Measurements from ENCODE around the gene GNG8.

The GNG8 gene

DNA sequence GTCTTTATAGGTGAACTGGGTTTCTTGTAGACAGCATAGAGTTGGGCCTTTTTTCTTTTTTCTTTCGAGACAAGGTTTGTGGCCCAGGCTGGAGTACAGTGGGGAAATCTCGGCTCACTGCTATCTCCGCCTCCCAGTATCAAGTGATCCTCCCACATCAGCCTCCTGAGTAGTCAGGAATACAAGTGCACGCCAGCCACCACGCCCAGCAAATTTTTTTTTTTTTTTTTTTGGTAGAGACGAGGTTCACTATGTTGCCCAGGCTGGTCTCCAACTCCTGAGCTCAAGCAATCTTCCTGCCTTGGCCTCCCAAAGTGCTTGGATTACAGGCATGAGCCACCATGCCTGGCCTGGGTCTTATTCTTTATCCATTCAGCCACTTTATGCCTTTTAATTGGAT is 40.0 kb downstream of the GNG8 start:
- H3K4me1 ChIP-seq (ENCODE audit: low read length), result no peaks in the 10 kb centered on the region
- no peak for DNase-seq

DNA sequence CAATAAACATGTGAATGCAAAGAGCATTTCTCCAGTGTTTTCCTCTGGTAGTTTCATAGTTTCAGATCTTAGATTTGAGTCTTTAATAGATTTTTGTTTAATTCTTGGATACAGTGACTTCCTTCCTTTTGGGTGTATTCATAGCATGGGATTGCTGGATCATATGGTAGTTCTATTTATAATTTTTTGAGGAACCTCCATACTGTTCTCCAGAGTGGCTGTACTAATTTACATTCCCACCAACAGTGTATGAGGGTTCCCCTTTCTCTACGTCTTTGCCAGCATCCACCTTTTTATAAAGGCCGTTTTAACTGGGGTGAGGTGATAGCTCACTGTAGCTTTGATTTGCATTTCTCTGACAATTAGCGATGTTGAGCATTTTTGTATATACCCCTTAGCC is 44.1 kb downstream of the GNG8 start:
- Histone ChIP-seq H3K4me3 (ENCODE audit: low read length) (no peak overlapping the region), H3K9me3 (replicated peaks; ENCODE audit: insufficient read depth, low read length) (no peaks in the 10 kb centered on the region), H3K27me3 (replicated peaks; ENCODE audit: insufficient read depth, low read length) (no peaks in the 10 kb centered on the region), H3K79me2 (ENCODE audit: low read length) (no peaks in the 10 kb centered on the region), H3F3A (ENCODE audit: insufficient read depth, low read length) (no peaks in the 10 kb centered on the region), H3K36me3 (replicated peaks; ENCODE audit: insufficient read depth, low read length) (no peaks in the 10 kb centered on the region), H3K4me1 (ENCODE audit: low read length) (no peaks in the 10 kb centered on the region), H3K9ac (ENCODE audit: low read length) (no peak overlapping the region), H3K9me2 (replicated peaks; ENCODE audit: insufficient read depth, low read length) (no peaks in the 10 kb centered on the region), H3K4me2 (ENCODE audit: low read depth, low read length) (no peak overlapping the region), H2AFZ (ENCODE audit: low read length) (no peak overlapping the region), H4K20me1 (ENCODE audit: insufficient read depth, low read length) (no peaks in the 10 kb centered on the region), H3K27ac (ENCODE audit: low read length) (no peak overlapping the region)
- DNase-seq, result no peak
- TF ChIP-seq, protein P1, sequence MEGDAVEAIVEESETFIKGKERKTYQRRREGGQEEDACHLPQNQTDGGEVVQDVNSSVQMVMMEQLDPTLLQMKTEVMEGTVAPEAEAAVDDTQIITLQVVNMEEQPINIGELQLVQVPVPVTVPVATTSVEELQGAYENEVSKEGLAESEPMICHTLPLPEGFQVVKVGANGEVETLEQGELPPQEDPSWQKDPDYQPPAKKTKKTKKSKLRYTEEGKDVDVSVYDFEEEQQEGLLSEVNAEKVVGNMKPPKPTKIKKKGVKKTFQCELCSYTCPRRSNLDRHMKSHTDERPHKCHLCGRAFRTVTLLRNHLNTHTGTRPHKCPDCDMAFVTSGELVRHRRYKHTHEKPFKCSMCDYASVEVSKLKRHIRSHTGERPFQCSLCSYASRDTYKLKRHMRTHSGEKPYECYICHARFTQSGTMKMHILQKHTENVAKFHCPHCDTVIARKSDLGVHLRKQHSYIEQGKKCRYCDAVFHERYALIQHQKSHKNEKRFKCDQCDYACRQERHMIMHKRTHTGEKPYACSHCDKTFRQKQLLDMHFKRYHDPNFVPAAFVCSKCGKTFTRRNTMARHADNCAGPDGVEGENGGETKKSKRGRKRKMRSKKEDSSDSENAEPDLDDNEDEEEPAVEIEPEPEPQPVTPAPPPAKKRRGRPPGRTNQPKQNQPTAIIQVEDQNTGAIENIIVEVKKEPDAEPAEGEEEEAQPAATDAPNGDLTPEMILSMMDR (IDR thresholded peaks at IDR 0.05; ENCODE audit: low read length), result no peak
- TF ChIP-seq EZH2 (optimal IDR thresholded peaks at IDR 0.05; ENCODE audit: low read depth, low read length) (no peak), EZH2phosphoT487 (IDR thresholded peaks at IDR 0.05; ENCODE audit: low read length) (no peak)

More for the DNA sequence above, 40.0 kb downstream of the GNG8 start:
- no peak overlapping the region for H3K9ac ChIP-seq (ENCODE audit: low read length)
- H3F3A ChIP-seq (ENCODE audit: insufficient read depth, low read length), result no peaks in the 10 kb centered on the region
- no peaks in the 10 kb centered on the region for H3K9me2 ChIP-seq (replicated peaks; ENCODE audit: insufficient read depth, low read length)
- H3K4me3 ChIP-seq (ENCODE audit: low read length), result no peak overlapping the region
- H2AFZ ChIP-seq (ENCODE audit: low read length), result no peak overlapping the region
- no peak overlapping the region for H3K27ac ChIP-seq (ENCODE audit: low read length)
- H3K9me3 ChIP-seq (replicated peaks; ENCODE audit: insufficient read depth, low read length), result no peaks in the 10 kb centered on the region
- H4K20me1 ChIP-seq (ENCODE audit: insufficient read depth, low read length), result no peaks in the 10 kb centered on the region
- H3K36me3 ChIP-seq (replicated peaks; ENCODE audit: insufficient read depth, low read length), result no peaks in the 10 kb centered on the region
- no peaks in the 10 kb centered on the region for H3K79me2 ChIP-seq (ENCODE audit: low read length)
- no peak overlapping the region for H3K4me2 ChIP-seq (ENCODE audit: low read depth, low read length)
- no peaks in the 10 kb centered on the region for H3K27me3 ChIP-seq (replicated peaks; ENCODE audit: insufficient read depth, low read length)
- TF ChIP-seq, protein P1 (IDR thresholded peaks at IDR 0.05; ENCODE audit: low read length), result no peak
- TF ChIP-seq EZH2 (optimal IDR thresholded peaks at IDR 0.05; ENCODE audit: low read depth, low read length) (no peak), EZH2phosphoT487 (IDR thresholded peaks at IDR 0.05; ENCODE audit: low read length) (no peak)

DNA sequence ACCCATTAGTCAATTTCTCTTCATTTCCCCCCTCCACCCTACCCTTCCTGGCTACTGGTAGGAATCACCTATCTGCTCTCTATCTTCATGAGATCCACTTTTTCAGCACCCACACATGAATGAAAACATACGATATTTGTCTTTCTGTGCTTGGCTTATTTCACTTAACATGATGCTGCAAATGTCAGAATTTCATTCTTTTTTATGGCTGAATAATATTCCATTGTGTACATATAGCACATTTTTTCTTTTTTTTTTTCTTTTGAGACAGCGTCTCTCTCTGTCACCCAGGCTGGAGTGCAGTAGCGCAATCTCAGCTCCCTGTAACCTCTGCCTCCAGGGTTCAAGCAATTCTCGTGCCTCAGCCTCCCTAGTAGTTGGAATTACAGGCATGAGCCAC is 44.7 kb downstream of the GNG8 start:
- DNase-seq, result no peak
- H3K9me2 ChIP-seq (replicated peaks; ENCODE audit: insufficient read depth, low read length), result no peaks in the 10 kb centered on the region
- H2AFZ ChIP-seq (ENCODE audit: low read length), result no peak overlapping the region
- H3K27ac ChIP-seq (ENCODE audit: low read length), result no peak overlapping the region
- no peaks in the 10 kb centered on the region for H3K79me2 ChIP-seq (ENCODE audit: low read length)
- no peaks in the 10 kb centered on the region for H3K27me3 ChIP-seq (replicated peaks; ENCODE audit: insufficient read depth, low read length)
- no peak overlapping the region for H3K9ac ChIP-seq (ENCODE audit: low read length)
- TF ChIP-seq EZH2phosphoT487 (IDR thresholded peaks at IDR 0.05; ENCODE audit: low read length), result no peak
- TF ChIP-seq EZH2 (optimal IDR thresholded peaks at IDR 0.05; ENCODE audit: low read depth, low read length), result no peak
- TF ChIP-seq, protein P1 (IDR thresholded peaks at IDR 0.05; ENCODE audit: low read length), result no peak
- H3K4me1 ChIP-seq (ENCODE audit: low read length), result no peaks in the 10 kb centered on the region
- H3K36me3 ChIP-seq (replicated peaks; ENCODE audit: insufficient read depth, low read length), result no peaks in the 10 kb centered on the region
- no peaks in the 10 kb centered on the region for H3F3A ChIP-seq (ENCODE audit: insufficient read depth, low read length)
- no peak overlapping the region for H3K4me2 ChIP-seq (ENCODE audit: low read depth, low read length)
- no peak overlapping the region for H3K4me3 ChIP-seq (ENCODE audit: low read length)
- no peaks in the 10 kb centered on the region for H4K20me1 ChIP-seq (ENCODE audit: insufficient read depth, low read length)
- H3K9me3 ChIP-seq (replicated peaks; ENCODE audit: insufficient read depth, low read length), result no peaks in the 10 kb centered on the region

Data from MM.1S (cell line).